ENCODE results near the gene ANKRD12.

ANKRD12 gene

GRCh38 chr18:9173770-9174233, 37.2 kb downstream of the ANKRD12 start:
- DNase-seq (ENCODE audit: low read depth) = no peak
- TF ChIP-seq CTCF (IDR thresholded peaks at IDR 0.05; ENCODE audit: control insufficient read depth, extremely low read depth, insufficient read depth) = no peak
- H3K4me3 ChIP-seq (ENCODE audit: low read depth, low read length) = no peak overlapping the region

GRCh38 chr18:9174302-9174701, 37.7 kb downstream of the ANKRD12 start:
- no peak overlapping the region for H3K4me3 ChIP-seq (ENCODE audit: low read depth, low read length)
- DNase-seq (ENCODE audit: low read depth) = no peak
- TF ChIP-seq CTCF (IDR thresholded peaks at IDR 0.05; ENCODE audit: control insufficient read depth, extremely low read depth, insufficient read depth) = no peak

- no peak for TF ChIP-seq CTCF (IDR thresholded peaks at IDR 0.05; ENCODE audit: control insufficient read depth, extremely low read depth, insufficient read depth)
- H3K4me3 ChIP-seq (ENCODE audit: low read depth, low read length) = no peak overlapping the region
- no peak for DNase-seq (ENCODE audit: low read depth)
Observed at GRCh38 chr18:9175115-9175514, 38.5 kb downstream of the ANKRD12 start.

GRCh38 chr18:9177031-9177430, 40.5 kb downstream of the ANKRD12 start:
- no peak overlapping the region for H3K4me3 ChIP-seq (ENCODE audit: low read depth, low read length)
- DNase-seq (ENCODE audit: low read depth) = no peak
- TF ChIP-seq CTCF (IDR thresholded peaks at IDR 0.05; ENCODE audit: control insufficient read depth, extremely low read depth, insufficient read depth) = no peak

GRCh38 chr18:9177466-9177865, 40.9 kb downstream of the ANKRD12 start:
- no peak overlapping the region for H3K4me3 ChIP-seq (ENCODE audit: low read depth, low read length)
- no peak for DNase-seq (ENCODE audit: low read depth)
- TF ChIP-seq CTCF (IDR thresholded peaks at IDR 0.05; ENCODE audit: control insufficient read depth, extremely low read depth, insufficient read depth) = no peak

- no peak for TF ChIP-seq CTCF (IDR thresholded peaks at IDR 0.05; ENCODE audit: control insufficient read depth, extremely low read depth, insufficient read depth)
- no peak for DNase-seq (ENCODE audit: low read depth)
Observed at GRCh38 chr18:9178557-9178956, 42.0 kb downstream of the ANKRD12 start.

GRCh38 chr18:9181275-9181674, 44.7 kb downstream of the ANKRD12 start:
- H3K4me3 ChIP-seq (ENCODE audit: low read depth, low read length) = no peak overlapping the region
- DNase-seq (ENCODE audit: low read depth) = no peak
- no peak for TF ChIP-seq CTCF (IDR thresholded peaks at IDR 0.05; ENCODE audit: control insufficient read depth, extremely low read depth, insufficient read depth)

More at GRCh38 chr18:9178557-9178956, 42.0 kb downstream of the ANKRD12 start:
- H3K4me3 ChIP-seq (ENCODE audit: low read depth, low read length) = no peak overlapping the region
